Sigmoid colon (tissue), 4 donors: ENCODE results near the gene LUZP4.

Experiments used
- EP300 ChIP-seq, 4 donors: sonication (generic); formaldehyde crosslinking; IDR thresholded peaks; one replicate each; pipeline ENCODE4 v1.6.1; 2017; ENCODE audit warnings: antibody characterized with exemption in 4 of 4
- POLR2A ChIP-seq, 2 donors: fragments of 450-650 bp; IDR thresholded peaks; one replicate each; pipeline ENCODE4 v1.6.1; 2016; ENCODE audit warnings: antibody characterized with exemption in 2 of 2, mild to moderate bottlenecking in 2 of 2, moderate library complexity in 2 of 2

GRCh38 chrX:115311601-115312001 lies 22.1 kb downstream of the LUZP4 start:
- no peak for TF ChIP-seq EP300 (IDR thresholded peaks at IDR 0.05)
- no peak for TF ChIP-seq POLR2A (IDR thresholded peaks at IDR 0.05)
